Measurements from ENCODE around the gene FNDC3B. TPM values are rescaled to one million over a fixed set of nuclear protein-coding genes. Genes with fewer than 3 reads are reported as not detected.
A peak's percentile ranks its signal among the peaks of the same experiment; 100 is the strongest.

The FNDC3B gene
- total and polyA plus RNA-seq, 9 of the 15 experiments (the other 6 are each of a cell fraction or from before 2014, with no cell fraction given) = 7.0 to 35.8 (median 16.2) TPM

DNA sequence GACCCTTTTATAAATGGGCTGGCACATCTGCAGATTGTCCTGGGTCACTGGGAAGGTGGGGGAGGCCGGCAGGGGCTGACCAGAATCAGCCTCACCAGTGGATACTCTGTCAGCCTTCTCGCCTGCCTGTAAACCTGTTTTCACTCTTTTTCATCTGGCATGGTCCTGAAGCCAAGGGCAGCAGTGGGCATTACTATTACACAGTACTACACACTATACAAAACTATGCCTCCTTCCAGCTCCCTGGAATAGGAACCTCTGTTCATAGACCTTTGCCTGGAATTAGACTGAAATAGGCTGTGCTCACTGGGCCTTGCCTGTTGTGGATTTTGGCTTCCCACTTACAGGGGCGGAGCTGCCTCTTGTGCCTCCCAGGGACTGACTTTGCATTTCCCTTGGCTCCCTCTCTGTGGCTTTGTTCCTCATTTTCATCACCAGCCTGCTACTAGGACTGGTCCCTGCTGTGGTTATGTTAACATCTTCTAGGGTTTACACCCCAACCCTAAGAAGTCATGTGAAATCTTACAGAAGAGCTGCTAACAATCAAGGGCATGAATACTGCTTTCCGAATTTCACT, 120.7 kb downstream of the FNDC3B start:
- no peaks in the 10 kb centered on the region; the same call in 1 of the 2 replicates for H4K20me1 ChIP-seq (replicated peaks; ENCODE audit: control insufficient read depth, insufficient read depth, low read length)
- H3K4me3 ChIP-seq = no peak overlapping the region
- peaks cover 7 to 14% of the 10 kb centered on the region in 2 experiments; a peak in 3 of 5 replicates for H3K4me1 ChIP-seq (replicated peaks in 1 of 2; ENCODE audit: control insufficient read depth in 2 of 2, insufficient read depth in 2 of 2, low read length in 2 of 2)
- peaks cover 3% of the 10 kb centered on the region; the same call in 1 of the 3 replicates for H3K36me3 ChIP-seq (ENCODE audit: control insufficient read depth, insufficient read depth, low read length)
- WGBS (ENCODE audit: insufficient coverage, low coverage, missing lambda C conversion rate) = 52% methylated on average over 4 of the region's 4 CpGs
- peak in 2 of 4 experiments; percentile 37 to 59 for DNase-seq (ENCODE audit: extremely low read depth in 1 of 4, low spot score in 3 of 4)
- no peak overlapping the region for H2AFZ ChIP-seq (ENCODE audit: low read depth, low read length)
- no peaks in the 10 kb centered on the region for H3K27me3 ChIP-seq (ENCODE audit: control insufficient read depth in 2 of 2, insufficient read depth in 2 of 2, low read length in 2 of 2)
- peak; percentile 87 for ATAC-seq
- H3K9me1 ChIP-seq (ENCODE audit: control insufficient read depth, insufficient read depth, low read length) = no peaks in the 10 kb centered on the region
- intact Hi-C loops (cut with micrococcal nuclease) = no loop called here
- in situ Hi-C loops (cut with MboI) = no loop called here
- H3K27ac ChIP-seq (ENCODE audit: extremely low read depth, low read depth, low read length) = peak overlapping the region; percentile 31; the same call in 1 of the 3 replicates
- peaks cover 75% of the 10 kb centered on the region for H3K79me2 ChIP-seq (ENCODE audit: control insufficient read depth, insufficient read depth, low read length)
- peak overlapping the region; percentile 11; the same call in 1 of the 2 replicates for H3K4me2 ChIP-seq (ENCODE audit: insufficient read depth, low read length)
- peak overlapping the region in 1 of 2 experiments; percentile 27; a peak in 1 of 4 replicates for H3K9ac ChIP-seq (ENCODE audit: insufficient read depth in 1 of 2, low read depth in 2 of 2, low read length in 2 of 2)
- H3K9me3 ChIP-seq (replicated peaks; ENCODE audit: control insufficient read depth, insufficient read depth, low read depth, low read length) = no peaks in the 10 kb centered on the region
- POLR2A ChIA-PET = interaction anchor here (0.9 to 2.0 kb wide), 5 partner anchors 10 to 118 kb away, joined by 3 to 6 read pairs (median 4); no protein-coding TSS in a partner anchor
- peak; percentile 60 for FAIRE-seq
- BruUV-seq (replicated peaks) = no TSS peak
- CTCF ChIA-PET (ENCODE audit: low intra/inter-chr PET ratio) = no interaction called here
- TF ChIP-seq MAFK (IDR thresholded peaks at IDR 0.05; ENCODE audit: low read length) = peak; percentile 26; the same call in 1 of the 2 replicates
- TF ChIP-seq CTBP1 (IDR thresholded peaks at IDR 0.05; ENCODE audit: borderline replicate concordance) = peak; percentile 81; the same call in 1 of the 2 replicates
- TF ChIP-seq NFE2 (IDR thresholded peaks at IDR 0.05; ENCODE audit: low read depth) = peak; percentile 55
- TF ChIP-seq ZSCAN32 (CRISPR knock-in tag; IDR thresholded peaks at IDR 0.05) = no peak
- 0 out of 4 replicates have a peak, but pooled peaks of 1 of the 2 experiments have one; percentile 6 for TF ChIP-seq FOXA3 (CRISPR knock-in tag; conservative IDR thresholded peaks at IDR 0.05 in 1 of 2, IDR thresholded peaks at IDR 0.05 in 1 of 2)
- TF ChIP-seq SRF (CRISPR knock-in tag; IDR thresholded peaks at IDR 0.05) = peak in 1 of 2 experiments; percentile 57; a peak in 1 of 4 replicates
- TF ChIP-seq CCAR2 (IDR thresholded peaks at IDR 0.05; ENCODE audit: low read depth, low read length) = no peak
- no peak for TF ChIP-seq MIER1 (IDR thresholded peaks at IDR 0.05; ENCODE audit: low read depth)
- no peak for TF ChIP-seq ARID2 (IDR thresholded peaks at IDR 0.05)
- peak in 1 of 2 experiments; percentile 42; a peak in 1 of 4 replicates for TF ChIP-seq MAZ (CRISPR knock-in tag; conservative IDR thresholded peaks at IDR 0.05 in 1 of 2, IDR thresholded peaks at IDR 0.05 in 1 of 2)
- TF ChIP-seq GTF2E2 (tag; IDR thresholded peaks at IDR 0.05) = no peak
- no peak for TF ChIP-seq ZNF57 (CRISPR knock-in tag; IDR thresholded peaks at IDR 0.05)
- no peak for TF ChIP-seq SMAD2 (IDR thresholded peaks at IDR 0.05; ENCODE audit: low read depth, low read length)
- TF ChIP-seq, protein P1, sequence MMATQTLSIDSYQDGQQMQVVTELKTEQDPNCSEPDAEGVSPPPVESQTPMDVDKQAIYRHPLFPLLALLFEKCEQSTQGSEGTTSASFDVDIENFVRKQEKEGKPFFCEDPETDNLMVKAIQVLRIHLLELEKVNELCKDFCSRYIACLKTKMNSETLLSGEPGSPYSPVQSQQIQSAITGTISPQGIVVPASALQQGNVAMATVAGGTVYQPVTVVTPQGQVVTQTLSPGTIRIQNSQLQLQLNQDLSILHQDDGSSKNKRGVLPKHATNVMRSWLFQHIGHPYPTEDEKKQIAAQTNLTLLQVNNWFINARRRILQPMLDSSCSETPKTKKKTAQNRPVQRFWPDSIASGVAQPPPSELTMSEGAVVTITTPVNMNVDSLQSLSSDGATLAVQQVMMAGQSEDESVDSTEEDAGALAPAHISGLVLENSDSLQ (IDR thresholded peaks at IDR 0.05) = 0 out of 2 replicates have a peak, but pooled peaks have one; percentile 34
- TF ChIP-seq, protein P2, sequence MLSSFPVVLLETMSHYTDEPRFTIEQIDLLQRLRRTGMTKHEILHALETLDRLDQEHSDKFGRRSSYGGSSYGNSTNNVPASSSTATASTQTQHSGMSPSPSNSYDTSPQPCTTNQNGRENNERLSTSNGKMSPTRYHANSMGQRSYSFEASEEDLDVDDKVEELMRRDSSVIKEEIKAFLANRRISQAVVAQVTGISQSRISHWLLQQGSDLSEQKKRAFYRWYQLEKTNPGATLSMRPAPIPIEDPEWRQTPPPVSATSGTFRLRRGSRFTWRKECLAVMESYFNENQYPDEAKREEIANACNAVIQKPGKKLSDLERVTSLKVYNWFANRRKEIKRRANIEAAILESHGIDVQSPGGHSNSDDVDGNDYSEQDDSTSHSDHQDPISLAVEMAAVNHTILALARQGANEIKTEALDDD (IDR thresholded peaks at IDR 0.05) = peak; percentile 68
- 0 out of 2 replicates have a peak, but pooled peaks have one; percentile 9 for TF ChIP-seq ARID1B (IDR thresholded peaks at IDR 0.05)
- TF ChIP-seq MEIS2 (IDR thresholded peaks at IDR 0.05; ENCODE audit: partially characterized antibody) = peak; percentile 6
- TF ChIP-seq RCOR1 (IDR thresholded peaks at IDR 0.05; ENCODE audit: borderline replicate concordance in 1 of 2, low read depth in 2 of 2, low read length in 2 of 2) = peak in 1 of 2 experiments; percentile 34; a peak in 1 of 4 replicates
- TF ChIP-seq ZNF561 (CRISPR knock-in tag; conservative IDR thresholded peaks at IDR 0.05) = no peak
- TF ChIP-seq NFIX (CRISPR knock-in tag; IDR thresholded peaks at IDR 0.05; ENCODE audit: low read depth) = no peak
- 0 out of 2 replicates have a peak, but pooled peaks have one; percentile 29 for TF ChIP-seq GABPB1 (CRISPR knock-in tag; IDR thresholded peaks at IDR 0.05)
